ENCODE data around the gene ADGRE2.

GRCh38 chr19:14762111-14762510 lies 16.2 kb downstream of the ADGRE2 start:
- TF ChIP-seq, protein P1, sequence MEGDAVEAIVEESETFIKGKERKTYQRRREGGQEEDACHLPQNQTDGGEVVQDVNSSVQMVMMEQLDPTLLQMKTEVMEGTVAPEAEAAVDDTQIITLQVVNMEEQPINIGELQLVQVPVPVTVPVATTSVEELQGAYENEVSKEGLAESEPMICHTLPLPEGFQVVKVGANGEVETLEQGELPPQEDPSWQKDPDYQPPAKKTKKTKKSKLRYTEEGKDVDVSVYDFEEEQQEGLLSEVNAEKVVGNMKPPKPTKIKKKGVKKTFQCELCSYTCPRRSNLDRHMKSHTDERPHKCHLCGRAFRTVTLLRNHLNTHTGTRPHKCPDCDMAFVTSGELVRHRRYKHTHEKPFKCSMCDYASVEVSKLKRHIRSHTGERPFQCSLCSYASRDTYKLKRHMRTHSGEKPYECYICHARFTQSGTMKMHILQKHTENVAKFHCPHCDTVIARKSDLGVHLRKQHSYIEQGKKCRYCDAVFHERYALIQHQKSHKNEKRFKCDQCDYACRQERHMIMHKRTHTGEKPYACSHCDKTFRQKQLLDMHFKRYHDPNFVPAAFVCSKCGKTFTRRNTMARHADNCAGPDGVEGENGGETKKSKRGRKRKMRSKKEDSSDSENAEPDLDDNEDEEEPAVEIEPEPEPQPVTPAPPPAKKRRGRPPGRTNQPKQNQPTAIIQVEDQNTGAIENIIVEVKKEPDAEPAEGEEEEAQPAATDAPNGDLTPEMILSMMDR (IDR thresholded peaks at IDR 0.05; ENCODE audit: low read depth, low read length): no peak
- TF ChIP-seq EZH2phosphoT487 (IDR thresholded peaks at IDR 0.05; ENCODE audit: low read depth): no peak
